ENCODE data around the gene FAM168A. TPM values are rescaled to one million over a fixed set of nuclear protein-coding genes. Genes with fewer than 3 reads are reported as not detected.

The FAM168A gene
- total RNA-seq, 1 donor from 2014 or later: 23.1 TPM

DNA sequence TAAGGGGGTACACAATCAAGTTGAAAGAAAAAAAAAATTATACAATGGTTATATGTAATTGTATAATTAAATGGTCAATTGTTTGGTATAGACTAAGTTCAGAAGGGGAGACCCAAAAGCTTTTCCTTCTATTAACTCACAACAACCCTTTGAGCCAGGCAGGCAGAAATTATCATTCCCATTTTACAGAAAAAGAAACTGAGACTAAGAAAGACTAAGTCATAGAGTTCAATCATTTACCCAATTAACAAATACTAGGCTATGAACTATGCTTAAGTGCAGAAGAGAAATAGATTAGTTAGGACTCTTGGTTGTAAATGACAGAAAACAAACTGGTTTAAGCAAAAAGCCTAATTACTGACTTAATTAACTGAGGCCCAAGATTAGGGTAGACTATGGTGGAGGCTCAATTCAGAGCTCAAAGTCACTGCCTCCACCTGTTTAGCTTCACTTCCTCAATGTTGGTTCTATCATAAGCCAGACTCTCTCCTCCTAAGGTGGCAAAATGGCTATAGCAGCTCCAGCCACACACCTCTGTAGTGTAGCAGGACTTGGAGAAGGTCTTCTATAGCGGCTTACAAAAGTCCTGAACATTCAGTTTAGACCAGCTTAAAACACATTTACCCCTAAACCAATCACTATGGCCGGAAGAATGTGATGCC, 34.2 kb downstream of the FAM168A start:
- intact Hi-C loops (cut with micrococcal nuclease): no loop called here

DNA sequence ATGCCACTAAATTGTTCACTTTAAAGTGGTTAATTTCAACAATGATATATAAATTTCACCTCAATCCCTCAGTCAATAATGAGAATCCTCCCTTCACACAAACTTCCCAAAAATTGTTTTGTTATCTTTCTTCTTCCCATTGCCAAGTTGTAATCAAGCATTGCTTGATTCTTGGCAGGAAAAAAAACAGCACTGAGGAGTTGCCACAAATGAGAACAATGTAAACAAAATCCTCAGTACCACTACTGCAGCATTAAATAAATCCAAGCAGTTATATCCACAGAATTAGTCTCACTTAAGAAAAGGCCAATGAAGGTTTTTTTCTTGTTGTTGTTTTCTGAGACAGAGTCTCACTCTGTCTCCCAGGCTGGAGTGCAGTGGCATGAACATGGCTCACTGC, 38.2 kb downstream of the FAM168A start:
- intact Hi-C loops (cut with micrococcal nuclease): no loop called here

DNA sequence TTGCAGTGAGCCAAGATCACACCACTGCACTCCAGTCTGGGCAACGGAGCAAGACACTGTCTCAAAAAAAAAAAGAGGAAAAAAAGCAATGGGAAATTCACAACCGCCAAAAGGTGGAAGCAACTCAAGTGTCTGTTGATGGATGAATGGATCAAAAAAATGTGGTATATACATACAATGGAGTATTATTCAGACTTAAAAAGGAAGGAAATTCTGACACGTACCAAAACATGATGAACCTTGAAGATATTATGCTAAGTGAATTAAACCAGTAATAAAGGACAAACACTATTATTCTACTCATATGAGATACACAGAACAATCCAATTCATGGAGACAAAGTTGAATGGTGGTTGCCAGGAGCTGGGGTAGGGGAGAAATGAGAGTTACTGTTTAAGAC, 40.9 kb downstream of the FAM168A start:
- intact Hi-C loops (cut with micrococcal nuclease): no loop called here

DNA sequence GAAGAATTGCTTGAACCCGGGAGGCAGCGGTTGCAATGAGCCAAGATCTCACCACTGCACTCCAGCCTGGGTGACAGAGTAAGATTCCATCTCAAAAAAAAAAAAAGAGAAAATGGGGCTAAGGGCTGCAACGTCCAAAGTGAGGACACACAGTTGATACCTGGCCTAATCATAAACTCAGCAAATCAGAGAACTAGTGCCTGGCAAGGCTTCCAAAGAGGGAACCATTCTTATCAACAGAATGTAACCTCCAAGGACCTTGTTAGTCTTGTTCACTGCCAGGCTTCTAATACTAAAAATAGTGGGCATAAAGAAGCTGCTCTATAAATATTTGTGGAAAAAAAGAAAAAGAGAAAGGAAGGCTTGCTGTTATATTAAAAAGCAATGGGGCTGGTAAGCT, 42.3 kb downstream of the FAM168A start:
- intact Hi-C loops (cut with micrococcal nuclease): no loop called here

DNA sequence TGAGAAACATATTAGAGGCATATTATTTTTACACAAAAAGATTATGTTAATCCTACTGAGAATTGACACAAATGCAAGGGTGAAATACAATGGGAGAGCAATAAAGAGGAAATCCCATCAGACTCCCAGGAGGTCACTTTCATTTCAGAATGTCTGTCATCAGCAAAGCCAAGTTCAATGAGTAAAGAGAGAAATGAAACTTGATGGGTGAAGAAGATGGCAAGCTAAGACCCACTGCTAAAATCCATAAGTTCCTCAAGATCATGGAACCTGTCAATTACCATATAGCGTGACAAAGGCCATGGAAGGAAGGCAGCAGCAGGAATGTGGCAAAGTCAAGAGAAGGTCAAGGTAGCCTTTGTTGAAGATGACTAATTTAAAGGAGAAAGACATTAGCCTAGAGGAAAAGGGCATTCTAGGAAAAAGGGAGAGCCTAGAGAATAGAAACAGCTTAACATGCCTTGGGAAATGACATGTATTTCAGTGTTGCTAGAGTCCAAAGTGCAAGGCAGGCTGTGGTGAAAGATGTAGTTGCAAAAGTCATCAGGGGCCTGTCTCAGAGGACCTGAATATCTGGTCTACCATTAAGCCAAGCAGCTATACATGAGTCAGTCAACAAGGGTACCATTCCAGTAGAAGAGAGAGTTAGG, 43.1 kb downstream of the FAM168A start:
- intact Hi-C loops (cut with micrococcal nuclease): no loop called here

DNA sequence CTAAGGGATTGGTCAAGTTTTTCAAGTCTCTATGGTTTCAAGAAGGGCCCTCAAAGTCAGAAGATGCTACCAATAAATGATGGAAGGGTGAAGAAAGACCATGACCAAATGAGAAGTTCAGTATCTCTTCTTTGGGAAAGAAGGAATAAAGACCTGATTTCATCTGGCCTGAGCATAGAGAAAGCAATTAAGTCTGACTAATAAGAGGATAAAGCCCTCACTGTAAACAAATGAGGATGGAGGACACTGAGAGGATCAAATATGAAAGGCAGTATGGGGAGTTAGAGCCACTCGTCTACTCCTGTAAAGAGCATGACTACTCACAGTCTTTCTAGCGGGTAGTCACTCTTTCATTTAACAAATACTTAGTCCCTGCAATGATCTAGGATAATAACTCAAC, 44.6 kb downstream of the FAM168A start:
- intact Hi-C loops (cut with micrococcal nuclease): no loop called here

DNA sequence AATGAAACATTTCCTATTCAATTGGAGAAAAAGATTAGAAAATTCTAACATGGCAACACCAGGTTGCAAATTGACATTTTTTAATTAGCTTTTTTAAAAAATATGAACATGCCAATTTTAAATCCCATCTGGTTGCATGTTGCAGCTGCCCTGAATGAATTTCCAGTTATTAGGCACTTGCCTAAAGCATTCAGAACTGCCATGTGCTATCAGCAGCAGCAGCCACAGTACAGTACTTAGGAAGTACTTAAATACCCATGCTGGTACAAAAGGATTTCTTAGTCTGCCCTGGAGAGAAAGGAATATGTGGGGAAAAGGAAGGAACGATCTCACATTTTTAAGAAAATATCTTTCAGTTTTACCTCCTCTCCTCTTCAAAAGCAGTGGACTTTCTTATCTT, 46.2 kb downstream of the FAM168A start:
- intact Hi-C loops (cut with micrococcal nuclease): no loop called here

DNA sequence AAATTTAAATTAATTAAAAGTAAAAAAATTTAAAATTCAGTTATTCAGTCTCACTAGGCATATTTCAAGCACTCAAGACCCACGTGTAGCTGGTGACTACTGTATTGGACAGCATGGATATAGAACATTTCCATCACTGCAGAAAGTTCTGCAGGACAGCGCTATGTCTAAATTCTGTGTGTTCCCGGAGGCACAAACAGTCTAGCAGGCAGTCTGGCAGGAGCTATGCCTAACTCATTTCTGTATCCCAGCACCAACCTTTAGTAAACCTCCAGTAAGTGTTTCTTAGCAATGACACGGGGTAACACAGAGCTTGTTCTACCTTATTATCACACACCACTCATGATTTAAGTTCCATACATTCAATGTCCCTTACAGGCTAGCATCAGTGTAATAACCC, 48.5 kb downstream of the FAM168A start:
- intact Hi-C loops (cut with micrococcal nuclease): no loop called here

DNA sequence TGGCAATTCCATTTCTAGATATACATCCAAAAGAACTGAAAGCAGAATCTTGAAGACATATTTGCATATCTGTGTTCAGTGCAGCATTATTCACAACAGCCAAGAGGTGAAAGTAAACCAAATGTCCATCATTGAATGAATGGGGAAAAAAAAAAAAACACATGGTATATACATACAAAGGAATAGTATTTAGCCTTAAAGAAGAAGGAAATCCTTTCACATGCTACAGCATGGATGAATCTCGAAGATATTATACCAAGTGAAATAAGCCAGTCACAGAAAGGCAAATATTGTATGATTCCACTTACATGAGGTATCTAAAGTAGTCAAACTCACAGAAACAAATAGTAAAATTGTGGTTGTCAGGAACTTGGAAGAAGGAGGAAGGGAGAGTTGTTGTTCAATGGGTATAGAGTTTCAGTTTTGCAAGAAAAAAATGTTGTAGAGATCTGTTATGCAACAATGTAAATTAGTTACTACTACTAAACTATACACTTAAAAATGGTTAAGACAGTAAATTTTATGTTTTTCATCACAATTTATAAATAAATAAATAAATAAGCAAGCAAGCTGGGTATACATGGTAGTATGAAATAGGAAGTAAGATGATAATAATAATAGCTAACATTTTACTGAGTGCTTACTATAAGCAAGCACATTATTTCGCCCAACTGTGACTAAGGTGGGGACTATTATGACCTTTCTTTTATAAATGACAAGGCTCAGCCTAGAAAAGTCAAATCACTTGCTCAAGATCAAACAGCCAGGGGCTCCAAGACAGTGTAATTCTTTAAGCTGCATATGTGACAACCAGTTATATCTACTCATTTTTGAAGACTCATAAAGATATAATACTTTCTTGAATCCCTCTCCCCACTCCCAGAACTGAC, 50.0 kb downstream of the FAM168A start:
- intact Hi-C loops (cut with micrococcal nuclease): no loop called here

DNA sequence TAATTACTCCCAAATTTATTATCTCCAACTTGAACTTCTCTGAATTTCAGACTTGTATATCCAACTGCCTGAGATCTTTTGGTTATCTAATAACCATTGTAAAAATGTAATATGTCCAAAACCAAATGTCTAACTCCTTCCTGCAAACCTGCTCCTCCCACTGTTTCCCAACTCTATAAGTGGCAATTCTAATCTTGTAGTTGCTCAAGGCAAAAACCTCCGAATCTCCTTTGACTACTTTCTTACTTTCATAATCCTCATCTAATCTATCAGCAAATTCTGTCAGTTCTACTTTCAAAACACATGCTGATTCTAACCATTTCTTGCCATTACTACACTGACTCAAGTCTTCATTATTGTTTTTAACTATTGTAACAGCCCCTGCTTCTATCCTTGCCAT, 55.7 kb downstream of the FAM168A start:
- intact Hi-C loops (cut with micrococcal nuclease): no loop called here

DNA sequence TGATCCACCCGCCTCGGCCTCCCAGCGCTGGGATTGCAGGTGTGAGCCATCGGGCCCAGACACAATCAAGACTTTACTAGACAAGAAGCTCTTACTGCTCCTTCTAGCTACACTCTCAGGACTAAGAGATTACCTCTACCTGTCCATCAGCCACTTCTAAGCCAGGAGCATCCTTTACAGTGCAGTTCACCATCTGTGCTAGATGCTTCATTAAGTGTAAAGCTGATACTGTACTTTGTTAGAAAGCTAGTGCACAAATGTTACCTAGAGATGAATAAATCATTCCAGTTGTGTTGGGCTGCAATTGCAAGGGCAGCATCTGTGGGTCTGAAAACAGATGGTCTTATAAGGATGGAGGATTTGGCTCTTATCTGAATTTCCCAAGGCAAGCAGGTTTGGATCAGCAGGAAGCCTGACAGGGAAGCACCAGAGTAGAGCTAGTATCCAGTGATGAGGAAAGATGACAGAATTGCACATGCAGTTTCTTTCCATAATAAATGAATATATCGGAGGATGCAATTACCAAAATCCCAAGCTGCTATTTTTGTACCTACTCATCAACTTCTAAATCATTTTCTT, 58.3 kb downstream of the FAM168A start:
- intact Hi-C loops (cut with micrococcal nuclease): loop anchor here (2.0 kb wide), 1 partner anchor 59 kb away; the partner anchor contains the start of gene FAM168A

DNA sequence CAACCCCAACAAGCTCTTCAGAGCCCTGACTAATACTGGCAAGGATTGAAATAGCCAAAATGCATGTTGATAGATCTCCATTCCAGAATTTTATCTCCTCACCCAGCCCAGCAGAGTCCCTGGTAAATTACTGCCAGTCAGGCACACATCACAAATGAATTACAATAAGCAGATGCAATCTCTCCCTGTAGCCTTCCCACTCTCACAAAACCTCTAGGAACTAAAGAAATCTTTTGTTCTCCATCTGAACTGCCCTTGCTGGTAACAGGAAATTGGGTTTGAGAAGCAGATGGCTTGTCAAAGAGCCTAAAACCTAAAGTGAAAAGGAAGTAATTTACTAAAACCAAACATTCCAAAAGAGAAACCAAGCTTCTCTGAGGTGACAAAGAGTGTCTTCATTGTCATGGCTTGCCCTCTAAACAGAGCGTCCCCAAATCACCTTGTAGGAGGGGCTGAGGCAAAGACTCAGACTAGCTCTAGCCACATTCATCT, 59.5 kb downstream of the FAM168A start:
- intact Hi-C loops (cut with micrococcal nuclease): loop anchor here (2.0 kb wide), 1 partner anchor 60 kb away; the partner anchor contains the start of gene FAM168A

DNA sequence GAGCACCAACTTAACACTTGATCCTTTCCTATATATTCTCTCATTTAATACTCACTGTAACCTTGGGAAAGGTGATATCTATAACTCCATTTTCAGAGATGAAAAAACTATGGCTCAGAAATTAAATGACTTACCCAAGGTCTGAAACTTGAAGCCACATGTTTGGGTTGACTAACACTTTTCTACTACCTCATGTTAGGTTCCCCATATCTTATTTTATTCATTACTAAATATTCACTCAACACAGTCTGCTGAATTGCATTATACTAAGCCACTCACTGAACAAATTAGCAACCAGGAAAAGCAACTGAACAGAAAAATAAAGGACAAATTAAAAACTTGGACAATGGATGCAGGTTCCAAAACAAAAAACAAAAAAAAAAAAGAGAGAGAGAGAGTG, 59.9 kb downstream of the FAM168A start:
- intact Hi-C loops (cut with micrococcal nuclease): loop anchor here (2.0 kb wide), 1 partner anchor 61 kb away; the partner anchor contains the start of gene FAM168A

DNA sequence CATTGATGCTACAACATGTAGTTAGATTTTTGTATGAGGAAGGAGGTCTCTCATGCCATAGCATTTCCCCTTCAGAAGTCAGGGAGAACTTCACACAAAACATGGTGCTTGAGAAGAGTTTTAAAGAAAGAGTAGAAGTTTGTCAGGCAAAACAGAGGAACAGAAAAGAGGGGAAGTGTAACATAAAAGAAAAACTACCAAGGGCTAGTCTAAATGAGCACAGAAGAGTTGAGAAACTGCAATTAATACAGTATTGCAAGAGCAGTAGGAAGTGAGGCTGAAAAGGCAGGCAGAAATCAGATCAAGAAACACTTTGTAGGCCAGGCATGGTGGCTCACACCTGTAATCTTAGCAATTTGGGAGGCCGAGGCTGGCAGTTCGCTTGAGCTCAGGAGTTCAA, 61.0 kb downstream of the FAM168A start:
- intact Hi-C loops (cut with micrococcal nuclease): no loop called here

DNA sequence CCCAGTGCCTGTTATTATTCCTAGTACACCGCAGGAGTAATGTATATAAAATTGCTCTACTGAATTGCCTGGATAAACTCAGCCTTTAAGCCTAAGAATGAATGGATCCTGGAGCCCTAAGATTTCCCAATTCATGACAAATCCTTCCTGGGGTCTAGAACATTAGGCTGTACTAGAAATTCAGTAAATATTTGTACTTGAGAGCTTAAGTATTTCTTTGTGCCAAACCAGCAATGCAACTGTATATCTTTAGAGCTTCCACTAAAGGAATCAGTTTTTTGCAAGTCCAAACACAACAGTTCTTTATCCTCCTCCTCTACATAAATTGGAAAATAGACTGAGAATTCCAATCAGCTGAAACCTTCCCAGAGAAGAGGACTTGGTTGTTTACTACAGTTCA, 65.6 kb downstream of the FAM168A start:
- intact Hi-C loops (cut with micrococcal nuclease): no loop called here

DNA sequence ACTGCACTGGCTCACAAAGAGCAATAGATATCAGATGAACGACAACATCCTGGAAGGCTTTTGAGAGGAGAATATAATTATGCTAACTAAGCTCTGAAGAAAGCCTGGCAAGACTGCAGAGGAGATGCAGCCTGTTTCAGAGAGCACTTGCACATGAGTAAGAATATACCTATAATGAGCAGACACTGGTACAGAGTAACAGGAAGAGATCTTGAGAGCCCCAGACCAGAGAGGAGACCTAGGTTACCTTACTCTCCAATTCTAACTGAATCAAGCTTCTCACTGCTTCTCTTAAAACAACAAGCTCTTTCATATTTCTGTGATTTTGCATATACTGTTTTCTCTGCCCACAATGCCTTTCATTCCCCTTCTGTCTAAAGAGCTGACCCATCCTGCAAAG, 66.5 kb downstream of the FAM168A start:
- intact Hi-C loops (cut with micrococcal nuclease): no loop called here

DNA sequence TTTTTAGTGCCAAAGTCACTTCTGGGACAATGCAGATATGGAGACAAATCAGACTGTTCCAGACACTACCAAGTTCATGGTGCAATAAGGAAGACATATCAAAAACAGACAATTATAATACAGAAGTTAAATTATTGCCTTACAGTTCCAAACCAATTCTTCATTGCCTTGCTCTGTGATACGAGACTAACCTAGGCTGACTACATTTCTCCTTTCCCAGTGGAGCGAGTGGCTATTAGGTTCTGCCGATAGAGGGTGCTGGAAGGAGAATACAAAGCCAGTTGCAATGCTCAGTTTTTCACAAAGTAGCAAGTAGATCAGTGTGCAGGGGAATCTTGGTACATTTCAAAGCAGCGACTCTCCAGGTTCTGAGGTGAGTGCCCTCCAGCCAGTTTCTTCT, 67.8 kb downstream of the FAM168A start:
- intact Hi-C loops (cut with micrococcal nuclease): no loop called here

DNA sequence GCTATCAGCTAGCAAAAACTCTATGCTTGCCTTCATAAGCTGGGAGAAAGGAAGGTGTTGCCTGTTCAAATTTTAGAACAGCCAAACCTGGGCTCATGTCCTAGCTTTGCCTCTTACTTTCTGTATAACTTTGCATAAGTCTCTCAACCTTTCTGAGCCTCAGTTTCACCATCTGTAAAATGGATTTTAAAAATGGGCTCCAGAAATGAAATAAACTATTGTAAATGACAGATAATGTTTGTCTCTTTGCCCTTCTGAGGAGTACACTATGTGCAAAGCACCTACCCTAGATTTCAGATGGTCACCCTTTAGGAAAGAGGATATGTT, 68.7 kb downstream of the FAM168A start:
- intact Hi-C loops (cut with micrococcal nuclease): no loop called here

DNA sequence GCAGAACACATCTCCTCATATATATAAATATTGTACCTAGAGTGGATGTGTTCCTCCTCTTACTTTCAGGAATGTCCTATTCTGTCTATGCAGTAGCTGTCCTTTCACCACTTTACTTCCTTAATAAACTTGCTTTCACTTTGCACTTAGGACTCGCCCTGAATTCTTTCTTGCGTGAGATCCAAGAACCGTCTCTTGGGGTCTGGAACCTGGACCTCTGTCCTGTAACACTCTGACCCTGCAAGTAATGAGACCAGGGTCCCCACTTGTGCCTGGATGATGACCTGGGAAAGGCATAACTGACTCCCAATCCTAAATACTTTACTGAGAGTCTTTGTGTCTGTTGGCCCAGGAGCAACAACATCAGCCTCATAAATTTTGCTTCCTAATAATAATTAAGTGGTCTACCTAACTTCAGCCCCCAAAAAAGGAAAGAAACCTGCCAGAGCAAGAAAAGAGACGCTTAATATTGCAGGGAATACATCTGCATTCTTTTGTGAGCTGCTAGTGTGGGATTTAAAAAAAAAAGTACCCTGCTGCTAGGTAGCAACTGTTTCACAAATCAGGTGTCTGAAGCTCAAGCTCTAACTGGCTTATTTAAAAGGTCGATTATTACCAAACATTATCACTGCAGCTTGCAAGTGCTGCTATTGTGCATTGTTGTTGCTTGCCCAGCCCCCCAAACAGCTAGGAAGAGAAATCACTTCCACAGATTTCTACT, 69.3 kb downstream of the FAM168A start:
- intact Hi-C loops (cut with micrococcal nuclease): no loop called here

DNA sequence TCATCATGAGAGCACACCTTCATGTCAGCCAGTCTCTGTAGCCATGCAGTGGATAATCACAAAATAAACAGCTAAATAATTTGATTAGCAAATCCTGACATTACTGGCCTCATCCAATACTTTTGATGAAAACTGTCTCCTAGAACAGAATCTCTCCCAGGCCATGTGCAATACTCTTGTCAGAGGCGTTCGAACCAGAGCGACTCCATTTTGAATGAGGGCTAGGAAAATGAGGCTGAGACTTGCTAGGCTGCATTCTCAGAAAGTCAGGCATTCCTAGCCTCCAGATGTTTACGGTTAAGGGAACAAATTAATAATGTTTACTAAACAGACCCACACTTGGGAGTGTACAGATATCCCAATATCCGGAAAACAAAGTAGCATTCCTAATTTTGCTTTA, 69.9 kb downstream of the FAM168A start:
- intact Hi-C loops (cut with micrococcal nuclease): no loop called here

DNA sequence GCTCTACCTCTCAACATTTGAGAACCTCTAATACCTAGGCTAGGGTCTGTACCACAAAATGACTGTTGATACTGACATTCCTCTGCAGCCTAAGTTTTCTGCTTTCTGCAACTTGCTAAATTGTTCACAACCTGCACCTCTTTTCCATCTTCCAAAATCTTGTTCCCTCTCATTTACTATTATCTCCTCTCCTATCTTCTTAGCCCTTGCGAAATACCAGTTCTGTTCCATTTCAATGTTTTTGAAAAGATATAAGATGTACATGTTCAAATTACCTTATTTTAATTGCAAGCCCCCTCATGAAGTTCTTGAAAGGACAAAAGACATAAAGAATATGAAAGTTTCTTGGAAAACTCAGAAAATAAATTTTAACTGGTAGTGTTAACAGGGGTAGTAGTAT, 72.3 kb downstream of the FAM168A start:
- intact Hi-C loops (cut with micrococcal nuclease): no loop called here

All from T-helper 2 cell treated with Interferon-gamma antibody and Interleukin-4, amounts not matched to agents 100 ng/mL and 5 ng/mL, for 36 hours (primary cell).